Activated CD4-positive, alpha-beta T cell treated with anti-CD3 and anti-CD28 coated beads, Interleukin-2, amount 50 U/mL, for 4 hours (primary cell): Measurements from ENCODE around the gene MYO1B.

Source experiments
- DNase-seq, 2 experiments: peaks; one replicate each; pipeline ENCODE4 v3.0.0-alpha.2; 2020

The MYO1B gene

DNA sequence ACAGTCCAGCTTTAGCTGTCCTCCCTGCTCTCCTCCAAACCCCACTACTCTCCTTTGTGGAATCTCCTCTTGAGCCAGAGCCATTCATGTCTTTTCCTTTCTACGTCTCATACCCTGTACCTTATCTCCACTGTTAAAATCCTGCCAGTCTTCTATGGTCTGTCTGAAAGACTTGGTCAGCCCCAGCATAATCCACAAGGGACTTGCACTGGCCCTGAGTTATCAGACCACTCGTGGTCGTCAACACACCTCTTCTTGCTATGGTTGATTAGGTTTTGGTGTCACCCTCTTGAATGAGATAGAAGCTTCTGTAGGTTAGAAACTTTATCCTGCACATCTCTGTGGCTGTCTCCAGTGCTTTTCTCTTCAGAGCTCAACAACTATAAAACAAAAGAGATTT, 56.8 kb downstream of the MYO1B start:
- no peak for DNase-seq

DNA sequence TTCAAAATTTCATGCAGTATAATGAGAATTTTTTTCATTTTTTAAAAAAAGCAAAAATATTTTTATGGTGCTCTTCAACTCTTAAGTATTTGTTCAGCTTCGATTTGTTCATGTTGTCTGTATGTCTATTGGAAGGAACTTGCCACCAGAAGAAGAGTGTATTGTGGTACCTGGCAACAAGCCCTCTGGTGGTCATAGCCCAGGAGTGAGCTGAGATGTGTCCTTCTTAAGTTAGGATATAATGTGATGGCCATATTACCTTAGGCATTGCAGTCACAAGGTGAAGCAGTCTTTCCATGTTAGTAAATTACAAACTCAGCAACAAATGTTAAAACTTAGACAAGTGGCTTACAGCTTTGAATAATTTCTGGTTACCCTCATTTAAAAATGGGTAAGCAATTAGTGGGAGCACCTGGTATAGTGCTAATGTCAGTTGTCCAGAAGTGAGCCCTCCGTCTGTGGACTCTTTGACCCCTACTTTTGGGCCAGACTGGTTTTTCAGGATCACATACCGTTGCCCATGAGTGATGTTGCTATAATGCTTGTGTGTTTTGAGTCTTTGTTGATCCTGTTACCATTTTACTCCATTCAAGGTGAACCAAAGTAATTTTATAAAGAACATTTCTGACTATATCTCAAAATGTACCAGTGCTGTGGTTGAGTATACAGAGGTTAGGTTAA, 57.4 kb downstream of the MYO1B start:
- DNase-seq, result peak in 1 of 2 experiments; percentile 2

DNA sequence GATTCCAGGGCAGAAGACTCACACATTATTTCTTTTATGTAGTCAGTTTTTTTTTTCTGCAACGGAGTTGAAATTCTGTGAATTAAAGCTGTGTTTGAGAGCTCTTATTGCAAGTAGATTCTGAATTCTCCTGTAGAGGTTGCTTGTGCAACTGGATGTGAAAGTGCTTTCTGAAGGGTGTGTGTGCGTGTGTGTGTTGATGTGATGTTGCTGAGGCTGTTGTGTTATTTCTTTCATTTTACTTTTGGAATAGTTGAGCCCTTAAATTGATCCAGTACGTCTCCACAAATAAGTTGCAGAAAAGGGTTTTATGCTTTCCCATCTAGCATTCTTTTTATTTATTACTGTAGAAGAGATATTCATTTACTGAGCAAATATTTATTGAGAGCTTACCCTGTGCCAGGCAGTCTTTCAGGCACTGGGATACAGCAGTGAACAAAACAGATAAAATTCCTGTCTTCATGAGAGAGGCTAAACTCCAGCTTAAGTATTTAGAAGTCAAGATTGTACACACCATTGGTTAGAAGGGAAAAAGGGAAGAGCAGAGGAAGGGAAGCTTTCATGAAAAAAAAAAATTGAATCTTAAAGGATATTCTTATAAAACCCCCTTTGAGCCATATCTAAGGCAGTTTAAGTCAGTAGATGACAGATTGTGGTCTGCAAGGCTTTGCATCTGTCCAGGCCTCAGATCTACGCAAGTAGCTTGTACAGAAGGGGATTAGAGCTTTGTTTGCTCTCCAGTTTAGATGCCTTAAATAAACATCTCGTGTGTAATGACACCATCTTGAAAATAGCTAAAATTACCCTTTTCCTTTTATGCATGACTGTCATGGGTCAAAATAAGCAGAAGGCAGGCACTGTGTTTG, 58.2 kb downstream of the MYO1B start:
- DNase-seq, result no peak

DNA sequence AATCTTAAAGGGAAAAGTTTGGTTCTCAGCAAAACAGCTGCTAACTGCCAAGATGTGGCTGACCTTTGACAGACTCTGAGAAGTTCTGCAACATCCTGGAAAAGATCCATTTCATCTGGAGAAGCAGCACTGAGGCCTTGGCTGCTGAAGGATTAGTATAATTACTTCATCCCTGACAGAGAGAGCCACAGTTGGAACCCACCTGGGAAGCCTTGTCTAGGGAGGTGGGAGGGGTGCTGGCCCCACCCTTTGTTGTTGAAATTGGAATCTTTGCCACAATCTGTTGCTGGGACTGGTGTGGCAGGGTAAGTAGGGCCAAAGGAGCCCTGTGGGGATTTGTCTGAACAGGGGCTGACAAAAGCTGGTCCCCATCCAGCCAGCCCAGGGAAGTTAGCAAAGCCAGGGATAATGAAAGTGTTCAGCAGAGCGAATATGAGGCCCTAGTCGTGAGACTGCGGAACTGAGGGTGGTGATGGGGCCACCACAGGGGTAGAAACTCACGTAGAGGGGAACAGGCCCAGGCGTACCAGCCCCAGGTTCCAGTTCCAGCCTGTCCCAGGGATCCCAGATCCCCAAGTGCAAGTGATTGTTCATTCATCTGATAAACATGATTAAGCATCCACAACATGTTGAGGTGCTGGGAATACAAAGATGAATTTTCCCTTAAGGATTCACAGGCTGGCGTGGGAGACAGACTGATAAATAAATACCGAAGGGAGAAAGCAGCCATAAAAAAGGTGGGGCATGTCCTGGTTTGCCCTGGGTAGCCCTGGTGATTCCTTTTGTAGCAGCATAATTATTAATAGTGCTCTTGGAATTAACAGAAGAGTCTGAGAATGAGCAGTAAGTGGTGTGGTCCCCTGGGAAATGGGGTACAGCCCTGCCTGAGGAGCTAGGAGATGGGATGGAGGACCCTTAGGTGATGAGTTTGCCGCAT, 60.0 kb downstream of the MYO1B start:
- DNase-seq, result no peak

DNA sequence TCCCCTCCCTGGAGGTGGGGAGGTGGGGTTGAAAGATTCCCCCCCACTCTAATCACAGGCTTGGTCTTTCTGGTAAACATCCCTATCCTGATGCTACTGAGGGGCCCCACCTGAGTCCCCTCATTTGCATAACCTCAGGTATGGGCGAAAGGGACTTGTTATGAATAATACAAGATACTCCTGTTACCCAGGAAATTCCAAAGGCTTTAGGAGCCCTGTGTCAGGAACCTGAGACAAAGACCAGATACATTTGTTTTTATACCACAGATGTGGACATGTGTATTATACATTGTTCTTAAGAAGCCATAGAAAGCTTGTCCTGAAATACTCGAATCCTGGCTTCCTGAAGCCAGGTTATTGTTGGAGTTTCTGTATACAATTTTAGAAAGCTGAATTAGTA, 62.8 kb downstream of the MYO1B start:
- DNase-seq, result no peak

DNA sequence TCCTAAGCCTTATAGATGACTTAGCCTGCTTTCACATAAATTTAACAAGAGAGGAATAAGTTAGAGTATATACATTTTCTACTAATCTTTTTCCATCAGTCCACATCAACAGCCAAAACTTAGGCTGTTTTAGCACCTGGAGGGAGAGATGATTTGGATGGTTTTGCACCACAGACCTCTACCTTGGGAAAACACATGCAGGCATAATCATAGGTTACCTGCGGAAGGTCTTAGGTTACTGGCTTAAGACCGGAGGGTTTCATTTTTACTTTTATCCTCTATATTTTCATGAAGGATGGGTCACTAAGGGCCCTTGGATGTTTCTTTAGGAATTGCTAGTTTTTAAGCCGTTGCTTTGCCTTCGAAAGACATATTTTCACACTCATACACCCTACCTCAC, 66.0 kb downstream of the MYO1B start:
- no peak for DNase-seq

DNA sequence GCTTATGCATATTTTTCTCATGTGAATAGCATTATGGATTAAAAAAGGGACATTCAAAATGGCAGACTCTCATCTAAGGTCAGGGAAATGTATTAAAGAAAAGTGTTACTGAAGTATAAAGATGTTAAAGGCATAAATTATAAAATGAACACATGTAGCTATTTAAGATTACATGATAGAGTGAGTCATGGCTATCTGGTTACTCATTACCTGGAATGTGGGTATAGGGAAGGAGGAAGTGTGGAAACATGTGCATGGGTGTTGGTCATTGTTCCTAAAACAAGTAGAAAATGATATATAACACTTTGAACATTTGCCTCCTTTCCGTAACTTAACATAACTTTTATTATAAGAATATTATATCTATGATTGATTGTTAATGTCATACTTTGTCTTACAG, 66.4 kb downstream of the MYO1B start:
- DNase-seq, result no peak

DNA sequence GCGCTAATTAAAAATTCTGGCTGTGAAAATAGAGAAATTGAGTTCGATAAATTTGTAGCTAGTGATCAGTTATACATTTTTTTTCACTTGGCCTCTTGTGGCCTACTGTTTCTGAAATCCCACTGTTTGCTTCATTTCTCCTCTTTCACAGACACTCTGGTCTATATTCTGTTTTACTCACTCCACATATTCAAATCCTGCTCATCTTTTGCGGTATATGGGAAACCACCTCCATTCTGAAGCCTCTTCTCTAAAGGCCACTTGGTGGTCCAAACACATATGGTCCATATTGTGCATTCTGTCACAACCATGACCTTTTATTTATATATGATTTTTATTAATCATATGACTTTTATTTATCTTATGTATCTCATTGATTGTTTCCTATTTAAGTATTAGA, 67.0 kb downstream of the MYO1B start:
- DNase-seq, result no peak

DNA sequence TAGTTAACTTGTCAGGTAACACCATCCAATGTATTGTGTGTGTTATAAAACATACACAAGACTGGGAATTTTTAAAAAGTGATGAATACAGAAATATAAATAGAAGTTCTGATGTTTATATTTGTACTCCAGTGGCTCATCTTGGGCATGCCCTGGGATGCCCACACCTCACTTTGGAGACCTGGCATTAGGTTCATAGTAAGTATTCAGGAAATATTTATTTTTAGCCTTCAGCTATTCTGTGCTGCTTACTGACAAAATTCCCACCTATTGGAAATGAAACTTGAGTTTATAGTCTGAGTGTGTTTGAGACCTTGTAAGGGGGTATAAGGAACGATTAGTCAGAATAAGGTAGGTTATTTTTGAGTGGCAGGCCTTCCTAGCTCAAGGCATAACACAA, 67.5 kb downstream of the MYO1B start:
- DNase-seq, result no peak

DNA sequence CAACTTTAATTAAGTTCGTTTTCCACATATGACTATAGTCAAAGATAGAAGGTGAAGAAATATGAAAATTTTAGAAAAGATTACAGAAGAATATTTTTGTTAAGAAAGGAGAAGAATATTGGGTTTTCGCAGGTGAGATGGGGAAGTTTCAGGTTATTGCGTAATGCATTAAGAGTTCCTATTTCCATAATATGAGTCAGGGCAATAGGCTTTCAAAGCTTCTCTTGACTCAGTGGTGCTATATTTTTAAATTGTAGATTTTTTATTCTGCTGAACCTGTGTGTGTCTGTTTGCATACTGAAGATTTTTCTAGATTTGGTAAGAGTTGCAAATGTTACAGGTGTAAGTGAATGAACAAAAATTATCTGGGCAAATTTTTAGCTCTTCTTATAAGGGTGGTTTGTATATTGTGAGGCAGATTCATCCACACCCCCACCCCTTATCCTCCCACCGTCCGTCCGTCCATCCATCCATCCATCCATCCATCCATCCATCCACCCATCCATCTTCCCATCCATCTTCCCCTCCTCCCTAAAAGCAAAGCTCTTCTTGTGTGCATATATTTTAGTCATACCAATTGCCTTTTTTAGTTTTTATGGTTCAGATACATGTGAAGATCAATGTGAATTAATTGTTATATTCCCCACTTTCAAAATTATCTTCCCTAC, 69.6 kb downstream of the MYO1B start:
- no peak for DNase-seq

DNA sequence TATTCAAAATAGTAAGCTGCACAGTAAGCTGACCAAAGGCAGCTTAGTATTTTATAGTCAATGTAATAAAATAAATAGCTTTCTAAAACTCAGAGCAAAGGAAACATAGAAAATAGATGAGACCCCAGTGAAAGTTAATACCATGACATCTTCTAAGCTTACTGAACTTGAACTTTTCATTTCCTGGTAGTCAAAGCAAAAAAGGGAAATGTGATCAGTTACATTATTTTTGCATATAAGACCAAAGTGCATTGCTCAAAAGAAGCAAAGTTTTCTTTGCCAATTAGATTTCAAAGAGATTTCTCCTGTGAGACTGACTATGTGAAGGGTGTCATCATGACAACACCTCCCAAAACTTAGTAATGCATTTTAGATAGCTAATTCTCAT, 70.2 kb downstream of the MYO1B start:
- no peak for DNase-seq

DNA sequence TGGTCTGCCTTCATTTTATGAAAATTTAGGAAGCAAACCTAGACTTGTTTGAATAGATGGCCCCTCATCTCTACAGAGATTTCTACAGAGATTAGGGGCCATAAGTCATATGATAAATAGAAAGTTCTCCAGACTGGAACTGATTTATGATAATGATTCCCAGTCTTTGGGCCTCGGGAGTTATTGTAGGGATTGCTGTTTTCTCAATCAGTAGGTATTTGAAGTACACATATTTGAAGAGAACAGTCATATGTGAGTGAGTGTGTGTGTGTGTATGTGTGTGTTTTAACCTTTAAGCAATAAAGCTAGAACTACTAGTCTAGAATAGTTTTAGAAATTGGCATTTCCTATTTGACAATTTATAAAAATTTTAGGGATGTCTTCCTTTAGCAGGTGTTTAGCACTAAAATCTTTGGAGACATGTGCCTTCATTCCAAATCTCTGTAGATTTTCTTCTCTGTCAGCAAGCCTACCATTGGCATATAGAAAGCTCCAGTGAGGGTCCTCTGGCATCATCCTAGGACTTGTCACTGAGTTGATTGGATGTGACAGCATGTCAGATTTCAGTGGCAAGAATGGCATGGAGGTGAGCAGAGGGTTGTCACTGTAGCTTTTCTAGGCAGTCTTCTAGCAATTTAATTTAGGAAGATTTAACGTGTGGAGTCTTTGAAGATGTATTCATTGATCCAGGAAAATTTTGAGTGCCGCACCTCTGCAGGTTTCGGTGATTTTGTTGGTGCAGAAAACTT, 71.2 kb downstream of the MYO1B start:
- no peak for DNase-seq

DNA sequence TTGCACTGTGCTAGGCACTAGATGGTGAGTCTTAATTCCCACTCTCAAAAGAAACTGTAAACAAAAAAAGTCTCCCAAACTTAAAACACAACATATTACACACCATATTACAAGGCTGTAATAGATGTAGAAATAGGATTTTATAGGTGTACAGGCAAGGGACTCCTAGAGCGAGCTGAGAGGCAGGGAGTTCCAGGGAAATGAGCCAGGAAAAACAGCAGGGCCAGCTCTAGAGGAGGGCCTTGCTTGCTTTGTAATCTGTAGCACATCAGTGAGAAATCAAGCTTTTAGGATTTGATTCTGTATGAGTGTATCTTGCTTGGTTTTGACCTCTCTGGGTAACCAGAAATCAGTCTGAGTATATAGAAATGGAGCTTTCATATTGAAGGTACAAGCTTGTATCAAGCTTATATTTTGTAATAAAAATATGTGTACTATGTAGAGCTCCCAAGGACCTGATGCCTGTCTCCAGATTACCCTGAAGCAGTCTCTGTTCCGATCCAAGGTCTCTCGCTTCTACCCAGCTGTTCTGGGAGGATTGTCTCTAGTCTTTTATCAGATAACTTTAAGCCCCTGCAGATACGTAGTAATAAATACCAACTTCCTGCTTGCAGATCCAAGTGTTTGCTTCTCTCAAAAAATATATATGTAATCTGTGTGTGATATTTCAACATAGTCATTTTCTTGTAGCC, 73.0 kb downstream of the MYO1B start:
- no peak for DNase-seq

DNA sequence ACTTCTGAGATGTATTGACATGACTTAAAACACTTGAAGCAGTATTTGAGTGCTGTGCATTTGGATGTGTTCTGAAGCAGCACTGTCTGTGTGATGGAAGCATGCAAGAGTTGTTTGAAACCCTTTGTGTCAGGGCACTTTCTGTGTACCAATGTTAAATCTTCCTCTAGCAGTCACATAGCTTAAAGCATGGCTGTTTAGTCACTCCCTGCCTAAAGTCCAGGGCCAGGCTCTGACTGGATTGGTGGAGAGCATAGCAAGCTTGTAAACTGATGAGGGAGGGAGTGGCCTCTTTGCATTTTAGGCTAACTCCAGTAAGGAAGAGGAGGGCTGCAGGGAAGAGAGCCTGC, 73.5 kb downstream of the MYO1B start:
- DNase-seq, result no peak

DNA sequence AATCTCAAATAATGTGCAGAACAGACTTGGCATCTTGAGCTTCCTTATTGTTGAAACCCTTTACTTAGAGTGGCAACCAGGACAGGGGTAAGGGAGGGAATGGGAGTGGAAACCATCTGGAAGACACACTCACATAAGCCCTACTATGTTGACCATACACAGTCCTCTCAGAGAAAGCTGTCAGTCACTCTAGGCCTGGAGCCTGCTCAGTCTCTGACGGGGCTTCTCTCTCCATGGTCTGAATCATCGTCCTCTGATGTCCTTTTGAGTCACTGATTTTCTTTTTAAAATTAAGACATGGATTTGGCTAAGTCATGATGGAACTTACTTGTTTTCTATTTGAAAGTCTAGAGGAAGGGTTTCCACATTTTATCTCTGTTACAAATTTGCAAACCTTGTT, 74.0 kb downstream of the MYO1B start:
- DNase-seq, result no peak

DNA sequence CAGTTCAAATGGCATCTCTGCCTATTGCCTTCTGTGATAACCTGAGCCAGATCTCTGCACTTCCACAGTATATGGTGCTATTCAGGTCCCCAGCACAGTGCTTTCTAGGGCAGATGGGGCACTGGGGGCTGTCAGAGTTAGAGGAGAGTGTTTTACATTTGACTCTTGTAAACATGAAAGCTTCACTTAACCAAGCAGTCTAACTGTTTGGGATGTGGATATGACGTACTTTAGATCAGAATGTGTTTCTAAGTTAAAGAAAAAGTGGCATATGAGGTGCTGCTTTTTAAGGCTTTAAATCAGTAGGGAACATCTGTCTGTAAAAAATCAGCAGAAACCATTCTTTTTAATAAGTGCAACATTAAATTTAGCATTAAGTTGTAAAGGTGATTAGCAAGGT, 75.7 kb downstream of the MYO1B start:
- DNase-seq, result no peak

DNA sequence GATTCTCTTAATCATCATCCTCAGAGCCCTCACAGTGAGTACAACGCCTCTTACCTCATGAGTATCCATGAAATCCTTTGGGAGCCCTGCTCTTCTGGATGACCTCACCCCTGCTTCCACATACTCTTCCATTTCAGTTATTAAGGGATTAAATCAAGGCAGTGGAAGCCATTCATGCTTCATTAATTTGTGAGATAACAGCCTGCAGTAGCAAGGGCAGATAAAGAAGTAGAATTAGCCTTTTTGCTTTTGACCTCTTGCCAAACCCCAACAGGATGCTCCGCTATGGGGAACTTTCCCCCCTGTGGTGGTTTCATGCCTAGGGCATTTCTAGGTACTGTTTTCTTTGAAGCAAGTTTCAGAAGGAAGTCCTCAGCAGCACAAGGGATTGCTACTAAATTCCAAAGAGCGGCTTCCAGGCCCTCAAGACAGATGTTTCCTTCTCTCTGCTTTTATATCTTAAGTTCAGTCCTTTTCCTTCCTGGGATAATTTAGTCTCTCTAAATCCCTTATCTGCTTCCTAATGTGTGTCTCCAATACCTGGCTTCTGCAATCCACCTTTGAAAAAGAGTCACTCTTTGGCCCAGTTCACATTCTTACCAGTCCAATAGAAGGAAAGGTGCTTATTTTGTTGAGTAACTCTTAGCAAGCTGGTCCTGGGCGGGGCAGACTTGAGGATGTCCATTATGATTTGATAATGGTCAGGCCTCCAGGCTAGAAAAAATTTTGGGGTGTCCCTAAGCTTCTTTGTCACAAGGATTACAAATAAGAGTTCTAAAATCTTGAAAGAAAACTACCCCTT, 76.9 kb downstream of the MYO1B start:
- DNase-seq, result no peak

DNA sequence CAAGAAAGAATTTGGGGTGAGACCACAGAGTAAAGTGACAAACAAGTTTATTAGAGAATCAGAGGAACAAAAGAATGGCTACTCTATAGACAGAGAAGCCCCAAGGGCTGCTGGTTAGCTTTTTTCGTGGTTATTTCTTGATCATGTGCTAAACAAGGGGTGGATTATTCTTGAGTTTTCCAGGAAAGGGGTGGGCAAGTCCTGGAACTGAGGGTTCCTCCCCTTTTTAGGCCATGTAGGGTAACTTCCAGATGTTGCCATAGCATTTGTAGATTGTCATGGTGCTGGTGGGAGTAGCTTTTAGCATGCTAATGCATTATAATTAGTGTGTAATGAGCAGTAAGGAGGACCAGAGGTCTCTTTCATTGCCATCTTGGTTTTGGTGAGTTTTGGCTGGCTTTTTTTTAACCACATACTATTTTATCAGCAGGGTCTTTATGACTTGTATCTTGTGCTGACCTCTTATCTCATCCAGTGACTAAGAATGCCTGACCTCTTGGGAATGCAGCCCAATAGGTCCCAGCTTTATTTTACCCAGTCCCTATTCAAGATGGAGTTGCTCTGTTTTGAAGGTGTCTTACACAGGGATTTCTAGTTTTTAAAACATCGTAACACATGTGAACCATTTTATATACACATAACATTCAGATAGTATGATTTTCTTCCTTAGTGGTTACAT, 77.8 kb downstream of the MYO1B start:
- no peak for DNase-seq

DNA sequence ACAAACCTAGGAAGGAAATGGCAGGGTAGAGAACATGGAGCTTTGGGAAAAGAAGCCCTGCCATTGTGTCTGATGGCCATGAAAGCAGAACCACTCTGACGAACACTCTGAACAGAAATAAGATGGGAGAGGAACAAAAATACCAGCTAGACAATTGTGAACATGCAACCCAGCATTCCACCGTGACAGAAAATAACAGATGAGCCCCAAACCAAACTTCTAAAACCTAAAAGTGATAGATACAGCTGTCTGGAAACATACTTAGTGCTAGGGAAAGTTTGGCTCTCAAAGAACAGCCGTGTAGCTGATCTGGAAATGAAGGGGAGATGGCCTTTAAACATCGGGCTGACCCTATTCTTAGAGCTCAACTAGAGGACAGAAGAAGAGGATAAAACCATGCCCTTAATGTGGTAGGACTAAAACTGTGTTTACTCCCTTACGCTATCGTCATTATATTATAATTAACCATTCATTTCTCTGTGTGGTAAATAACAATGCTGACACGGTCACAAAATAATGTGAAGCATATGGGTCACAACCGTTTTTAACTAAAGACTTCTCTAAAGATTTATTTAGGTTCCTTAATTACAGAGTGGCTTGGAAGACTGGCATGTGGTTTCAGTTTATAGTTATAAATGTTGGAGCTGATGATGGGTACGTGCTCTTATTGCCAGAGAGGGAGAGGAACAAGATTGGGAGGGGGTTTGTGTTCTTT, 80.6 kb downstream of the MYO1B start:
- no peak for DNase-seq
